GM18519 (cell line): ENCODE results near the gene RRP36.

Experiments
- ATAC-seq: cut with Tn5 transposase; IDR thresholded peaks from one replicate; pipeline ENCODE4 v1.9.1; 2021; ENCODE audit warnings: mild to moderate bottlenecking, moderate library complexity; ENCODE audit not compliant: unreplicated experiment, low FRiP score

Gene RRP36

GRCh38 chr6:43060755-43061633, 39.6 kb downstream of the RRP36 start:
- ATAC-seq, result no peak

DNA sequence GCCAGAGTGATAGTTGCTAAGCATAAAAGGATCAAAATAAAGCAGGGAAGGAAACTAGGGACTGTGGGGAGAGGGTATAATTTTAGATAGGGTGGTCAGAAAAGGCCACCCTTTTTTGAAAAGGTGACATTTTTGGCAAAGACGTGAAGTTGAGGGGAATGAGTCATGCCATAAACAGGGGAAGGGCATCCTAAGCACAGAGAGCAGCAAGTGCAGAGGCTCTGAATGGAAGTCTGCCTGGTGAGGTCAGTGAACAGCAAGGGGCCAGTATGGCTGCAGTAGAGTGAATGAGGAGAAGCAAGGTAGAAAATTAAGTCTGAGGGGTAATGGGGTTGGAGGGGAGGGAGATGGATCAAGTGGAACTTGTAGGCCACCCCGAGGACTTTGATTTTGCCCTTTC, 40.4 kb downstream of the RRP36 start:
- ATAC-seq, result no peak

DNA sequence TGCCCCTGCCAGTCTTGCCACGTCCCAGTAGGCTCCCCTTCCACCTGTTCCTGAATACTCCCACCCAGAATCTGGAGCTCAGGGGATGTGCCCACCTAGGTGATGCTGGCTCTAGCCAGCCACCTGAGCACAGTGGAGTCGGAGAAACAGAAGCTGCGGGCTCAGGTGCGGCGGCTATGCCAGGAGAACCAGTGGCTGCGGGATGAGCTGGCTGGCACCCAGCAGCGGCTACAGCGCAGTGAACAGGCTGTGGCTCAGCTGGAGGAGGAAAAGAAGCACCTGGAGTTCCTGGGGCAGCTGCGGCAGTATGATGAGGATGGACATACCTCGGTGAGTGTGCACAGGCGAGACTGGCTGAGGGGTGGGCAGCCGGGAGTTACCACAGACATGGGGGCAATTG, 41.4 kb downstream of the RRP36 start:
- ATAC-seq, result no peak

- ATAC-seq, result no peak
Observed at GRCh38 chr6:43070028-43070632, 48.7 kb downstream of the RRP36 start.

- ATAC-seq, result no peak
Observed at GRCh38 chr6:43074847-43075669, 53.6 kb downstream of the RRP36 start.

- no peak for ATAC-seq
Observed at GRCh38 chr6:43075670-43076463, 54.4 kb downstream of the RRP36 start, which contains the start of gene PTK7. Gene PTK7, plus strand, starts transcription at chr6:43076314. Its CDS starts 175 bp downstream, at chr6:43076489.

GRCh38 chr6:43076464-43077332, 55.3 kb downstream of the RRP36 start:
- no peak for ATAC-seq

- no peak for ATAC-seq
Observed at GRCh38 chr6:43077333-43077809, 55.9 kb downstream of the RRP36 start.

DNA sequence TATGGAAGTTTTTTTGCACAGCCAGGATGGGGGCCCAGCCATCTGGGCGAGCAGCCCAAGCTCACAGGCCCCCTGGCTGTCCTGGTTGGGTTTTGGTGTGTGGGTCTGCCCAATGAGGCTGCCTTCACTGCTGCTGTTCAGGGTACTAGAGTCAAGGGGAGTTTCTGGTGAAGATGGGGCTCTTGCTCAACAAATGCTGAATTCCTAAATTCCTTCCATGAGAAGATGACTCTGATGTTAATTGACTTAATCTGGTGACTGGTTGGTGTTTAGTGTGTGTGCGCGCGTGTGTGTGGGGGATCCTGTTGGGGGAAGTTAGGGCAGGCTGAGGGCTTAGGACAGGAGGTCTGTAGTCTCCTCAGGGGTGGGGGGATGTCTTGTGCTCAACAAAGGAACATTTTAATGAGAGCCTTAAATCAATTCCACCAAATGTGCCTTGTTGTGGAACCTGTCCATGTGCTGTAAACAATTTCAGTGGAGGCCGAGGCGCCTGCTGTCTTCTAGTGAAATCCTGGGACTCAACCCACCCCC, 56.6 kb downstream of the RRP36 start:
- ATAC-seq, result no peak

DNA sequence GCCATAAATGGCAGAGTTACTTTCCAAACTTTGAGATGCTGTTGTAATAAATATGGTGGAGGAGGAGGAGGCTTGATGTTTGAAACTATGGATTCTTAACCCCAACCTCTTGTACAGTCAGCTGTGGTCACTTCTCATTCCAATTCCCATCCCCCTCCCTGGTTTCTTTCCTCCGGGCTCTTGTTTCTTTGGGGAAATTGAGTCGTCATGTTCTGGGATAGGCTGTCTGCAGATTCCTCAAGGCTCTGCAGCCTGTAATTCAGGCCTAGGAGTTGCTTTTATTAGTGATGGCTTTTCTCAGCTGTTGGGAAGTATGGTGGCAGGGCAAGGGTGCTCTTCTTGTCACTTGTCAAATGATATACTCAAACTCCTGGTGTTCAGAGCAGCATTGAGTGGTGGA, 57.3 kb downstream of the RRP36 start:
- no peak for ATAC-seq
